ENCODE measurements around the gene KLHDC7B.
A peak's percentile ranks its signal among the peaks of the same experiment; 100 is the strongest.

KLHDC7B gene

DNA sequence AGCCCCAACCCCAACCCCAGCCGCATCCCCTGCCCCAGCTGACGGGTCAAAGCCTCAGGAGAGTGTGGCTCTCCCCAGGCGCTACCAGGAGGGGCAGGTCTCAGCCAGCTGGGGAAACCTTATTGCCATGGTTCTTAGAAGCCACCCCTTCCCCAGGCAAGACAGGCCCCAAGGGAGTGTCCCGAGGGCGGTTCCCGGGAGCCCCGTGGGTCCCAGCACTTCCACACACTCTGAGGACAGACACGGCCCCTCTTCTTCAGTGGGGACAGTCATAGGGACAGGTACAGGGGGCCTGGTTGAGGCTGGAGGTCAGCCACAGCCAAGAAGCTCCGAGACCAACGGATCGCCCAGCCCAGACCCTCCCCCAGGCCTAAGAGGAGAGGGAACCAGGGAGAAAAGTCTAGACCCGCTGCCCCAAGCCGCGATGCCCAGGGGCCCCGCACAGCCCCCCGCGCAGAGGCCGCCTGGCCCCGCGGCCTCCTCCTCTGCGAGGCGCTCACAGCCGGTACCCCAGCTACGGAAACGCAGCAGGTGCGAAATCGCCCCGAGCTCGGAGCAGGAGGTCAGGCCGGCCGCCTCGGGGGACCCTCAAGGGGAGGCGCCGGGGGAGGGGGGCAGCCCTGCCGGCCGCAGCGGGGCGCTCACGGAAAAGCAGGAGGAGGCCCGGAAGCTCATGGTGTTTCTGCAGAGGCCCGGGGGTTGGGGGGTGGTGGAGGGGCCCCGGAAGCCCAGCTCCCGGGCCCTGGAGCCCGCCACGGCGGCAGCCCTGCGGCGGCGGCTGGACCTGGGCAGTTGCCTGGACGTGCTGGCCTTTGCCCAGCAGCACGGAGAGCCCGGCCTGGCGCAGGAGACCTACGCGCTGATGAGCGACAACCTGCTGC lies 2.6 kb downstream of the KLHDC7B start:
- DNase-seq = peak in 2 of 4 experiments; percentile 32 to 42

GRCh38 chr22:50548921-50549790 lies 3.5 kb downstream of the KLHDC7B start:
- no peak for DNase-seq

- no peak for DNase-seq
Measured at GRCh38 chr22:50550395-50550794, 4.7 kb downstream of the KLHDC7B start.

DNA sequence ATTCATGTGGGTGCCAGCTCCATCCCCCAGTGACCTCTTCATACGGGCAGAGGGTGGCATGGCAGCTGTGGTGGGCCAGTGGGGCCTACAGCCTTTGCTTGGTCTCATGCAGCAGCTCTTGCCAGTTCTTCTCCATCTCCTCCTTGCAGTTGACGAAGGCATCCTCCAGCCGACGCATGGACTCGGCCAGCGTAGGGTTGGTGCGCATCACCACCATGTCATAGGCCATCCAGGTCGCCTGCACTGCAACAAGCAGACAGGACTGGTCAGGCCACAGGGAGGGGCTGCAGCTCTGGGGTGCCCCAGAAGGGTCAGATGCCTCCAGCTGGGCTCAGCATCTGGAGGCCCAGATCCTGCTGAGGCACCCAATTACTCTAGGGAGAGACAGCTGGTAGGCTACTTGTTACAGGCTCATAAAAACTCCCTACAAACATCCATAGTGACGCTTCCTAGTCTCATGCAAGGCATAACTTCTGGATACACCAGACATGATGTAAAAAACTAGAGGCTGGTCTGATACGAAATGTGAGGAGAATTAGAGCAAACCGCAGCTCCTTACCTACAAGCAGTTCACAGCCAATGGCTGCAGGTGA lies 5.6 kb downstream of the KLHDC7B start:
- DNase-seq = no peak

DNA sequence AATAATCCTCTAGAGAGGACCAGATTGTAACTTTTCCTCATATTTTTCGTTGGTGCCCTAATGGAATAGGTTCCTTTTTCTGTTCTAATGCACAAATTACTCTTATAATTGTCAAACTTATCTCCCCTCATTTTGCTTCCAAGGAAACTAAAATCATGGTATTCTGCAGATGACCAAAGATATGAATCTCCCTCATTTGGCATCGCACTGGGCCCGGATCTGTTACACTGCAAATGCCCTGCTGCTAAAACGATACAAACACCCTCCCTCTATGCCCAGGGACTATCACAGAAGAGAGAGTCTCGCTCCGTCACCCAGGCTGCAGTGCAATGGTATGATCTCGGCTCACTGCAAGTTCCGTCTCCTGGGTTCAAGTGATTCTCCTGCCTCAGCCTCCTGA lies 7.6 kb downstream of the KLHDC7B start:
- DNase-seq = no peak

GRCh38 chr22:50556703-50557102 lies 11.0 kb downstream of the KLHDC7B start:
- no peak for DNase-seq

DNA sequence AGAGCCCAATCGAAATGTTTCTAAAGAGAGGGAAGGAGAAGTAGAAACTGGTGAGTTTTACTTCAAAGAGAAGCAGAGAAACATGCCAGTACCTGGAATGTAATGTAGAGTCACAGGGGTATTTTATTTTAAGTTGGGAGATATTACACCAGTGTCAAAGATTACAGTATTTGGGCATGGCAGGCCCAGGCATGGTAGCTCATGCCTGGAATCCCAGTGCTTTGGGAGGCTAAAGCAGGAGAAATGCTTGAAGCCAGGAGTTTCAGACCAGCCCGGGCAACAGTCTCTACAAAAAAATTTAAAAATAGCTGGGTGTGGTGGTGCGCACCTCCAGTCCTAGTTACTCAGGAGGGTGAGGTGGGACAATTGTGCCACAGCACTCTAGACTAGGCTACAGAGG lies 14.3 kb downstream of the KLHDC7B start:
- DNase-seq = no peak

- DNase-seq = no peak
Measured at GRCh38 chr22:50561401-50562358, 16.0 kb downstream of the KLHDC7B start.

- DNase-seq = peak; percentile 97 to 99 (median 98)
Measured at GRCh38 chr22:50562523-50563412, 17.1 kb downstream of the KLHDC7B start, which contains the start of gene SYCE3. SYCE3 (minus strand) TSS chr22:50562919; CDS start chr22:50556405, 6,514 bp downstream.

DNA sequence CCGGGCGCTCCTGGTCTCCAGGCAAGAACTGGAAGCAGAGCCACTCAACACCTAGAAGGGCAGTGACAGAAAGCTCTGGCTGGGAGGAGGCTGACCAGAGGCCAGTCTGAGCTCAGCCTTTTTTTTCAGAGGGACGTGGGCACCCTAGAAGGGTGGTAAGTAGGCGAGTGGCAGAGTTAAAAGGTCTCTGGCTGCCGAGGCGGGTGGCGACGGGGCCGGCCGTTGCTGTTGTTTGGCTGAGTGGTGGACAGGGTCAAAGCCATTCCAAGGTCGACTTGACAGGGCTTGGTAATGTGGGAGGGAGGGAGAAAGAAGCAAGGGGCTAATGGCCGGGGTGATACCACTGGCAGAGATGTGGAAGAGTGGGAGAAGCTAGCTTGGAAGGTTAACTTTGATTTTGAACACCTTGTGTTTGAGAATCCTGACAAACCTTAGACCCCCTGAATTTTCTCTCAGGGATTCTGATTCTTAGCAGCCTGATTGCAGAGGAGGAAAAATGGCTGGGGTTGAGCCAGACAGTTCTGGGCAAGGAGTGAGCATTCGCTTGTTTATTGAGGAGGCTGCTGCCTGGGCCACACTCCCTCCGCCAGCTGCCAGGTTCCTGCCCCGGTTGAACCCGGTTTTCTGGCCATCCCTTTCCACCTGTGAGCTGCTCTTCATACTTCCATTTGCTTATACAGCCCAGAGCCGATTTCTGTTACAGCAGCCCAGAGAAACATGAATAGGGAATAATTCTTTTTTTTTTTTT lies 17.9 kb downstream of the KLHDC7B start:
- peak in 2 of 4 experiments; percentile 29 to 45 for DNase-seq

- no peak for DNase-seq
Measured at GRCh38 chr22:50564289-50564688, 18.6 kb downstream of the KLHDC7B start.

- DNase-seq = no peak
Measured at GRCh38 chr22:50567721-50568252, 22.1 kb downstream of the KLHDC7B start.

- DNase-seq = no peak
Measured at GRCh38 chr22:50568626-50569025, 22.9 kb downstream of the KLHDC7B start.

DNA sequence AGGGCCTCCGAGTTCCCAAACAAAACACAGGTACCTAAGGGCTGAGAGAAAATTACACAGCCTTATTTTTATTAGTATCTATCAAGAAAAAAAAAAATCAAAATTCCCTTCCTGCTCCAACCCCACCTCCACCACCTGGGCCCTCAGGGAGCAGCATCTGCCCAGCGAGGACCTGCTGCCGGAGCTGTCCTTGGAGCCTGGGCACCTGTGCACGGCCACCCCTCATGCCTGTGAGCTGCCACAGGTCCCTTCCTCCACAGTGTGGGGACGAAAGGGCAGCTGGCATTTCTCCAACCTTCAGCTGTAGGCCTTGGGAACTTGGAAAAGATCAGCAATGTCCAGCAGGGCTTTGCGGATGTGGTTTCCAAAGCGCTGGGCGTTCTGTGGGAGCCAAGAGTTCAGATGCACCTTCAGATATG lies 23.4 kb downstream of the KLHDC7B start:
- DNase-seq = no peak

DNA sequence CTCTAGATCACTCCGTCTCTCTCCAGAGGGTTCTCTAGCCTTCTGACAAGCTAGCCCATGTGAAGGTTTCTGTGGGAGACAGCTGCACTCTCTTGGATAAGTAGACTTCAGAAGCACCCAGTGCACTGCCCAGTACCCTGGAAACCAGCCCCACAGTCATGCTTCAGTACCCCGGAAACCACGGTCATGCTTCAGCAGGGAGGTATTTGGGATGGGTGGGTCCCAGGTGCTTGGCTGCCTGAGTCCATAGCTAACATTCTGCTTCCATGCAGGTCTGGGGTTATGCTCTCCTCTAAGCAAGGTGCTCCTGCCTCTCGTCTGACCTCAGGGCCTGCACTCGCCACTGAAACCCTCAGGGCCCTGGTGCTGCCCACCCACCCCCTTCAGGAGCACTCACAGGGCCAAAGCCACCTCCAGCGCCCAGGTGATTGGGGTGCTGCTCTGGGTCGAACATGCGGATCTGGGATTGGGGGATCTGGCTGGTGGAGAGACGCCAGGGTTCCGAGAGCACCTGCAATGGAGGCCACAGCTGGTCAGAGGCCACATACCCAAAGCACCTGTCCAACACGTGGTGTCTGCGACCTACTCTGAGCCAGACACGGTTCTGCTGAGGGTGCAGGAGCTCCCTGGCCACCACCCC lies 24.3 kb downstream of the KLHDC7B start:
- no peak for DNase-seq

GRCh38 chr22:50570861-50571260 lies 25.2 kb downstream of the KLHDC7B start:
- no peak for DNase-seq

DNA sequence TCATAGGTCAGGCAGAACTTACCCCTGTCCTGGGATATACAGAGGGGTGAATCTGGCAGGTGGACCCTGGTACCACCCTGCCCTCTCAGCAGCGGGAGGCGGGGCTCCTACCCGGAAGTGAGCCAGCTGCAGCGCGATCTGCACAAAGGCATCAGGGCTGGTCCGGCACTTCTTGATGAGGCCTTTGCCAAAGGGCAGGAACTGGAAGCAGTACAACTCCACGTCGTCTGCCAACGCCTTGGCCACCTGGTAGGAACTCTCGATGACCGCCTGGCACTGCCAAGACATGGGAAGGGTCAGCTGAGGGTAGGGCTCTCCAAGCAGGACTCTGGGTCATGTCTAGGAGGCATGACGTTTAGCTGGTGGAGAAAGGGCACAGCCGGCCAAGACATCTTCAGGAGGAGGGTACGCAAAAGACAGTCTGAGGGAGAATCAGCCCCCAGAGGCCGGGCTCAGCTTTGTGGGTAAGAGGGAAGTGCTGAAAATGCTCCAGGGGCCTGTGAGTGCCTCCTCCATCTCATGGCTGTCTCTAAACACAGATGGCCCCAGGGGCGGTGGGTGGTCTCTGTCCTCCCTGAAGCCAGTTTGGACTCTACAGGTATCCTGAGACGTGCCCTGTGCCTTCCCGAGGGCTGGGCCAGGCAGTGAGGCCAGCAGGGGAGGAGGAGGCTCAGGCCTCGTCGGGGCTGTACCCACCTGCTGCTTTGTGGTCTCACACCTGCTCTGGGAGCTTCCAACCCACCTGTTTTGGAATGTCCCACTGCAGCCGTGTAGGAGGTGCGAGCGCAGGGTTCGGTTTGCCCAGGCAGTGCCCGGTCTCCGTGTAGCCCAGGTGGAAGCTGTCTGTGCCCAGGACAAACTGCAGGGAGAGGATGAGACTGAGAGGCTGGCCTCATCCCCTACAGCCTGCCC lies 25.8 kb downstream of the KLHDC7B start:
- DNase-seq = no peak

GRCh38 chr22:50572965-50573364 lies 27.3 kb downstream of the KLHDC7B start:
- DNase-seq = no peak
